MM.1S (cell line): ENCODE data around the gene PLD4.

Source experiments
- DNase-seq: peaks from one replicate; pipeline ENCODE4 v3.0.0-alpha.2; 2015
- H2AFZ ChIP-seq: fragments of 300-600 bp; sonication (generic); 2 replicates; pipeline ENCODE4 v1.6.0; 2016; ENCODE audit warnings: antibody characterized with exemption, low read length
- H3F3A ChIP-seq: fragments of 300-600 bp; sonication (generic); 2 replicates; pipeline ENCODE4 v1.6.1; 2016; ENCODE audit warnings: mild to moderate bottlenecking, antibody characterized with exemption, low read length, moderate library complexity, mixed read lengths; ENCODE audit not compliant: insufficient read depth
- H3K27ac ChIP-seq: fragments of 300-600 bp; sonication (generic); 2 replicates; pipeline ENCODE4 v1.5.1; 2016; ENCODE audit warnings: mild to moderate bottlenecking, low read length
- H3K27me3 ChIP-seq: fragments of 300-600 bp; sonication (generic); replicated peaks from 2 replicates; pipeline ENCODE4 v1.6.0; 2016; ENCODE audit warnings: low read length; ENCODE audit not compliant: insufficient read depth
- H3K36me3 ChIP-seq: fragments of 300-600 bp; sonication (generic); replicated peaks from 2 replicates; pipeline ENCODE4 v1.6.1; 2016; ENCODE audit warnings: mild to moderate bottlenecking, low read length, mixed read lengths; ENCODE audit not compliant: insufficient read depth
- H3K4me1 ChIP-seq: fragments of 300-600 bp; sonication (generic); 2 replicates; pipeline ENCODE4 v1.6.1; 2016; ENCODE audit warnings: low read length, mixed read lengths
- H3K4me2 ChIP-seq: fragments of 300-600 bp; sonication (generic); 2 replicates; pipeline ENCODE4 v1.6.0; 2016; ENCODE audit warnings: low read depth, low read length
- H3K4me3 ChIP-seq: fragments of 300-600 bp; sonication (generic); 2 replicates; pipeline ENCODE4 v1.5.1; 2016; ENCODE audit warnings: low read length, mixed read lengths
- H3K79me2 ChIP-seq: fragments of 300-600 bp; sonication (generic); 2 replicates; pipeline ENCODE4 v1.6.1; 2016; ENCODE audit warnings: mixed run types, low read length, mixed read lengths
- H3K9ac ChIP-seq: fragments of 300-600 bp; sonication (generic); 2 replicates; pipeline ENCODE4 v1.6.1; 2016; ENCODE audit warnings: low read length, mixed read lengths
- H3K9me2 ChIP-seq: fragments of 300-600 bp; sonication (generic); replicated peaks from 2 replicates; pipeline ENCODE4 v1.6.1; 2016; ENCODE audit warnings: mild to moderate bottlenecking, low read length, mixed read lengths; ENCODE audit not compliant: insufficient read depth
- H3K9me3 ChIP-seq: fragments of 300-600 bp; sonication (generic); replicated peaks from 2 replicates; pipeline ENCODE4 v1.6.1; 2016; ENCODE audit warnings: mild to moderate bottlenecking, low read length, mixed read lengths; ENCODE audit not compliant: insufficient read depth
- H4K20me1 ChIP-seq: fragments of 300-600 bp; sonication (generic); 2 replicates; pipeline ENCODE4 v1.6.1; 2016; ENCODE audit warnings: mild to moderate bottlenecking, low read length, moderate library complexity, mixed read lengths; ENCODE audit not compliant: insufficient read depth
- EZH2 ChIP-seq: fragments of 300-600 bp; sonication (generic); optimal IDR thresholded peaks from 2 replicates; pipeline ENCODE3; 2017; ENCODE audit warnings: low read depth, mild to moderate bottlenecking, antibody characterized with exemption, low read length, mixed read lengths
- EZH2phosphoT487 ChIP-seq: fragments of 300-600 bp; sonication (generic); IDR thresholded peaks from 2 replicates; pipeline ENCODE4 v1.6.1; 2018; ENCODE audit warnings: antibody characterized with exemption, low read length
- TF ChIP-seq, protein P1 (sequence below): fragments of 300-600 bp; sonication (generic); IDR thresholded peaks from 2 replicates; pipeline ENCODE4 v1.5.1; 2016; ENCODE audit warnings: antibody characterized with exemption, low read length, mixed read lengths

PLD4 gene

DNA sequence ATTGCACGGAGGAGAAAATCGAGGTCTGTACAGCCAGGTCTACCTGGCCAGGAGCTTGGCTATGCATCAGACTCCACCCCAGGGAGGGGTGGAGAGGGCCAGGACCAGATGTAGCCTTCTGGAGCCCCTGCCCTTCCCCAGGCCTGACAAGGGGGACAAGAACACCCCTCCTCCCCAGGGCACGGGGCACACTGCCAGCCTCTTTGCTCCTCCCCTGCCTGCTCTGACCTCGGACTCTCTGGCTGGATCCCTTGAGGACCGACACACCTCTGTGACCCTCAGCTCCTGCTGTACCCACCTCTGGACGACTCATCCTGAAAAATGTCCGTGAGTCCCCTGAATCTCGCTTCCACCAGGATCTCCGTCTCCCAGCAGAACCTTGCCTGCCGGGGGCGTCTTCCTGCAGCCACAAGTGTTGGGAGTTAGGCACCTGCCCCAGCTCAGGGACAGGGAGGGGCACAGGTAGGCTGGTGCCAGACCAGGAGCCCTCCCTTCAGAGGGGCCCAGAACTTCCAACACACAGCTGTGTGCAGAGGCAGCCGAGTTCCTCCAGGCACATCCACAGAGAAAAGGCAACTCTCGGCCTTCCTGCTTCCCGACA is 31.7 kb downstream of the PLD4 start:
- H4K20me1 ChIP-seq, result no peaks in the 10 kb centered on the region
- no peaks in the 10 kb centered on the region for H3F3A ChIP-seq
- no peak overlapping the region for H2AFZ ChIP-seq
- DNase-seq, result no peak
- no peak overlapping the region for H3K9ac ChIP-seq
- no peak overlapping the region for H3K4me3 ChIP-seq
- peaks cover 59% of the 10 kb centered on the region for H3K27me3 ChIP-seq
- no peak overlapping the region for H3K4me2 ChIP-seq
- no peaks in the 10 kb centered on the region for H3K36me3 ChIP-seq
- H3K9me2 ChIP-seq, result no peaks in the 10 kb centered on the region
- no peak for TF ChIP-seq EZH2
- TF ChIP-seq, protein P1, sequence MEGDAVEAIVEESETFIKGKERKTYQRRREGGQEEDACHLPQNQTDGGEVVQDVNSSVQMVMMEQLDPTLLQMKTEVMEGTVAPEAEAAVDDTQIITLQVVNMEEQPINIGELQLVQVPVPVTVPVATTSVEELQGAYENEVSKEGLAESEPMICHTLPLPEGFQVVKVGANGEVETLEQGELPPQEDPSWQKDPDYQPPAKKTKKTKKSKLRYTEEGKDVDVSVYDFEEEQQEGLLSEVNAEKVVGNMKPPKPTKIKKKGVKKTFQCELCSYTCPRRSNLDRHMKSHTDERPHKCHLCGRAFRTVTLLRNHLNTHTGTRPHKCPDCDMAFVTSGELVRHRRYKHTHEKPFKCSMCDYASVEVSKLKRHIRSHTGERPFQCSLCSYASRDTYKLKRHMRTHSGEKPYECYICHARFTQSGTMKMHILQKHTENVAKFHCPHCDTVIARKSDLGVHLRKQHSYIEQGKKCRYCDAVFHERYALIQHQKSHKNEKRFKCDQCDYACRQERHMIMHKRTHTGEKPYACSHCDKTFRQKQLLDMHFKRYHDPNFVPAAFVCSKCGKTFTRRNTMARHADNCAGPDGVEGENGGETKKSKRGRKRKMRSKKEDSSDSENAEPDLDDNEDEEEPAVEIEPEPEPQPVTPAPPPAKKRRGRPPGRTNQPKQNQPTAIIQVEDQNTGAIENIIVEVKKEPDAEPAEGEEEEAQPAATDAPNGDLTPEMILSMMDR, result no peak
- TF ChIP-seq EZH2phosphoT487, result no peak
- no peaks in the 10 kb centered on the region for H3K79me2 ChIP-seq
- no peak overlapping the region for H3K27ac ChIP-seq
- no peaks in the 10 kb centered on the region for H3K4me1 ChIP-seq
- no peaks in the 10 kb centered on the region for H3K9me3 ChIP-seq

DNA sequence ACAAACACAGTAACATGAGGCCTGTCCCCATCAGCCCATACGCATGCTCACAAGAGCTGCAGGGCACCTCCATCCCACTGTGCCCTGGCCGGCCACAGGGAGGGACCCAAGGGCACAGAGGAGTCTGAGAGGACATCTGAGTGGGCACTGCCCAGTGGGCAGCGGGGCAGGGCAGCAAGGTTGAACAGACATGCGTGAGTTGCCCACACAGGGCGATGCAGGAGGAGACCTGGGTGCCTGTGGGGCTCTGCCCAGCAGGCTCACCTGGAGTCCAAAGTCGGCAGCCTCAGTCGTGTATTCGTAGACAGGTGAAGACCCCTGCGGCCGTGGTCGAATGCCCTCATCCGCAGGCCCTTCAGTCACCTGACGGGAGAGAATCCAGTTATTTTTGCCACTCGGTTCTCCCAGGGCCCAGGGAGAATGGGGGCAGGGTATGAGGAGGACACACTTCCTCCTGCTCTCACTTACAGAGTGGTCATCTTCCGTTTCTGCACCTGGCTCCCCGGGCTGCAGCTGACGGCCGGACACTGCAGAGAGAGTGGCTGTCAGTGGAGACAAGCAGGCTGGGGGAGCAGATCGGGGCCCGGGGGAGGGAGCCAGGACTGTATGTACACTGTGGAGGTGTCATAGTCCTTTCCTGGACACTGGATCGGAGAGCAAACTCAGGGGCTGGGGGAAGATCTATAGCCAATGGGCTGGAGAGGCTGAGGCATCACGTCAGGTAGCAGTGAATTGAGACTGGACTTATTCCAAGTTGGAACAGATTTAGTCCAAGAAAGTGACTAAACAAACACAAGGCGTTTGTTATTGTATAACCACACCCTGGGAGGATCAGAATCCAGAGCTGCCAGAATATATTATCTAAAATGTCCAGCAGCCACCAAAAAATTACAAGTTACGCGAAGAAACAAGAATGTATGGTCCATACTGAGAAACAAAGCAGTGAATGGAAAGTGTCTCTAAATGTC is 32.8 kb downstream of the PLD4 start:
- no peaks in the 10 kb centered on the region for H3K36me3 ChIP-seq
- H3K4me3 ChIP-seq, result no peak overlapping the region
- DNase-seq, result no peak
- H3K4me2 ChIP-seq, result no peak overlapping the region
- TF ChIP-seq EZH2 (no peak), EZH2phosphoT487 (no peak)
- TF ChIP-seq, protein P1, result no peak
- no peaks in the 10 kb centered on the region for H3F3A ChIP-seq
- H3K4me1 ChIP-seq, result no peaks in the 10 kb centered on the region
- H3K27ac ChIP-seq, result no peak overlapping the region
- peaks cover 56% of the 10 kb centered on the region for H3K27me3 ChIP-seq
- no peaks in the 10 kb centered on the region for H3K9me3 ChIP-seq
- H4K20me1 ChIP-seq, result no peaks in the 10 kb centered on the region
- no peaks in the 10 kb centered on the region for H3K79me2 ChIP-seq
- H2AFZ ChIP-seq, result no peak overlapping the region
- H3K9ac ChIP-seq, result no peak overlapping the region
- no peaks in the 10 kb centered on the region for H3K9me2 ChIP-seq

DNA sequence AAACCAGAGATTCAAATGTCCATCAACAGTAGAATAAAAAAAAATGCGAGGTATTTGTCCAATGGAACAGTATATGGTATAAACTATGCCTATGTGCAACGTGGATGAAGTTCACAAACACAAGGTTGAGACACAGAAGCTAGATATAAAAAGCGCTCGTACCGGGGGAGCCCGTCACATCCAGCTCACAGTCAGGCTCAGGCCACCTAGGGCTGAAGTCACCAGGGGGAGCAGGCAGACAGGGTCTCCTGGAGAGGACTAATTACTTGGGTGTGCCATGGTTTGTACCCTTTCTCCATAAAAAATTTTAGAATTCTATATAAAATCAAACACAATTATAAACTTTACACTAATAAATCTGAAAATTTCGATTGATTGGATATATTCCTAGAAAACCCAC is 39.9 kb downstream of the PLD4 start:
- H3K4me3 ChIP-seq, result no peak overlapping the region
- no peak overlapping the region for H3K27ac ChIP-seq
- TF ChIP-seq EZH2 (no peak), EZH2phosphoT487 (no peak)
- TF ChIP-seq, protein P1, result no peak
- no peaks in the 10 kb centered on the region for H4K20me1 ChIP-seq
- no peaks in the 10 kb centered on the region for H3F3A ChIP-seq
- no peak for DNase-seq
- no peaks in the 10 kb centered on the region for H3K9me3 ChIP-seq
- no peak overlapping the region for H2AFZ ChIP-seq
- no peaks in the 10 kb centered on the region for H3K9me2 ChIP-seq
- no peak overlapping the region for H3K4me2 ChIP-seq
- H3K4me1 ChIP-seq, result no peaks in the 10 kb centered on the region
- H3K79me2 ChIP-seq, result no peaks in the 10 kb centered on the region
- H3K9ac ChIP-seq, result no peak overlapping the region
- no peaks in the 10 kb centered on the region for H3K36me3 ChIP-seq
- peaks cover 50% of the 10 kb centered on the region for H3K27me3 ChIP-seq
